Astrocyte of the spinal cord (primary cell): ENCODE measurements around the gene ZNF341.

Source experiments
- DNase-seq: peaks from one replicate; pipeline ENCODE4 v3.0.0; 2011; ENCODE audit warnings: low read depth, low spot score
- H3K4me3 ChIP-seq: 2 replicates; pipeline ENCODE4 v1.5.1; 2011; ENCODE audit warnings: low read depth, mild to moderate bottlenecking, low read length, moderate library complexity
- in situ Hi-C: cut with HindIII; loops from 2 replicates; pipeline ENCODE4 v1.10.0; 2017; ENCODE audit warnings: low sequenced_read_pairs
- TF ChIP-seq, protein P1 (sequence below): IDR thresholded peaks from 2 replicates; pipeline ENCODE4 v1.5.1; 2012; ENCODE audit warnings: low read depth, mild to moderate bottlenecking, low read length, inconsistent platforms

The ZNF341 gene

DNA sequence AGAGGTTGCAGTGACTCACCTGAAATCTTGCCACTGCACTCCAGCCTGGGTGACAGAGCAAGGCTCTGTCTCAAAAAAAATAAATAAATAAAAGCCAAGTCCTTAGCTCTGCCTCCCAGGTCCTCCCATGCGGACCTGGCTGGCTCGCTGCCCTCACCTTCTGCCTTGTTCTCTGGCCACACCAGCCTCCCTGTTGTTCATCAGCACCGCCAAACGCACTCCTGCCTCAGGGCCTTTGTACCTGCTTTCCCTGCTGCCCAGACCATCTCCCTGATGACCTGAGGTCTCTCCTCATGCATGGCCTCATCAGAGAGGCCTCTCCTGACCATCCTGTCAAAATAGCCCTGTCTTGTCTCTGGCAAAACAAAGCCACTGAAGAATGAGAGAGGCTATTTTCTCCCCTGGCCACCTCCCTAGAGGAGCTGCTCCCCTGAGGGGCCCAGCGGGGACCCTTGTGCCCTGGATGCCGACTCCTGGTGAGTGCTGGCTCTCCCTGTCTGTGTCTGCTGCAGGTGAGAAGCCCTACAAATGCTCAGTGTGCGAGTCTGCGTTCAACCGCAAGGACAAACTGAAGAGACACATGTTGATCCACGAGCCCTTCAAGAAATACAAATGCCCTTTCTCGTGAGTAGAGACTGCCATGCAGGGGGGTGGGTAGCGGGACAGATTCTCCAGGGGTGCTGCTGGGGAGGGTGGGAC is 56.7 kb downstream of the ZNF341 start:
- in situ Hi-C loops: no loop called here
- no peak for DNase-seq
- H3K4me3 ChIP-seq: no peak overlapping the region
- TF ChIP-seq, protein P1, sequence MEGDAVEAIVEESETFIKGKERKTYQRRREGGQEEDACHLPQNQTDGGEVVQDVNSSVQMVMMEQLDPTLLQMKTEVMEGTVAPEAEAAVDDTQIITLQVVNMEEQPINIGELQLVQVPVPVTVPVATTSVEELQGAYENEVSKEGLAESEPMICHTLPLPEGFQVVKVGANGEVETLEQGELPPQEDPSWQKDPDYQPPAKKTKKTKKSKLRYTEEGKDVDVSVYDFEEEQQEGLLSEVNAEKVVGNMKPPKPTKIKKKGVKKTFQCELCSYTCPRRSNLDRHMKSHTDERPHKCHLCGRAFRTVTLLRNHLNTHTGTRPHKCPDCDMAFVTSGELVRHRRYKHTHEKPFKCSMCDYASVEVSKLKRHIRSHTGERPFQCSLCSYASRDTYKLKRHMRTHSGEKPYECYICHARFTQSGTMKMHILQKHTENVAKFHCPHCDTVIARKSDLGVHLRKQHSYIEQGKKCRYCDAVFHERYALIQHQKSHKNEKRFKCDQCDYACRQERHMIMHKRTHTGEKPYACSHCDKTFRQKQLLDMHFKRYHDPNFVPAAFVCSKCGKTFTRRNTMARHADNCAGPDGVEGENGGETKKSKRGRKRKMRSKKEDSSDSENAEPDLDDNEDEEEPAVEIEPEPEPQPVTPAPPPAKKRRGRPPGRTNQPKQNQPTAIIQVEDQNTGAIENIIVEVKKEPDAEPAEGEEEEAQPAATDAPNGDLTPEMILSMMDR: no peak

DNA sequence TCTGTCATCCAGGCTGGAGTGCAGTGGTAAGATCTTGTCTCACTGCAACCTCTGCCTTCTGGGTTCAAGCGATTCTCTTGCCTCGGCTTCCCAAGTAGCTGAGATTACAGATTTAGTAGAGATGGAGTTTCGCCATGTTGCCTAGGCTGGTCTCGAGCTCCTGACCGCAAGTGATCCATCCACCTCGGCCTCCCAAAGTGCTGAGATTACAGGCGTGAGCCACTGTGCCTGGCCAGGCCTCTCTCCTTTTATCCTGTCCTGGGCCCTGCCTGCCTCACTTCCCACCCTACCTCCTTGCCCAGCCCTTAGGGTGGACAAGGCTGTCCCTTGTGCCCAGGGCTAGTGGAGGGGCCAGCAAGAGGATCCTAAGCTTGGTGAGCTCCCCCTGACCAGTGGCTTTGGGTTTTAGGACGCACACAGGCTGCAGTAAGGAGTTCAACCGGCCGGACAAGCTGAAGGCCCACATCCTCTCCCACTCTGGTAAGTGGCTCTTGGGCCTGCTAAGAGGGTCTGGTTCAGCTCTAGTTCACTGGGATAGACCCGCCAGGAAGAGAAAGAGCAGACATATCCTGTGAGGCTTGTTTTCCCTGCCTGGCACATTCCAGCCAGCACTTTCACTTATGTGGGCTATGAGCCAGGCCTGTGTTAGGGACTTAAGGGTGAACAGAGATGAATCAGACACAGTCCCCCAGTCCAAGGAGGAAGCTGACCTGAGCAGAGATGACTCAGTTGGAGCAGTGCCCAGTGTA is 57.5 kb downstream of the ZNF341 start:
- DNase-seq: peak; percentile 92
- TF ChIP-seq, protein P1: no peak
- in situ Hi-C loops: no loop called here
- H3K4me3 ChIP-seq: no peak overlapping the region

DNA sequence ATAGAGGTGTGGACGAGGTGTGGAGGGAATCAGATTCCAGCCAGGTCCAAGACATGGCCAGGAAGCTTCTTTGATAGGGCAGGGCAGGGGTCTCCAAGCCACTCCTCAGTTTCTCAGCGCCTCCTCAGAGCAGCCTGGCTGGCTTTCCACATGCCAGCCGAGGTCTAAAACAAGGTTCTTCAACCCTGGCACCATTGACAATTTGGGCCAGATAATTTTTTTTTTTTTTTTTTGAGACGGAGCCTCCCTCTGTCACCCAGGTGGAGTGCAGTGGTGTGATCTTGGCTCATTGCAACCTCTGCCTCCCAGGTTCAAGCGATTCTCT is 58.0 kb downstream of the ZNF341 start:
- no peak for DNase-seq
- TF ChIP-seq, protein P1: no peak
- in situ Hi-C loops: no loop called here
- H3K4me3 ChIP-seq: no peak overlapping the region

DNA sequence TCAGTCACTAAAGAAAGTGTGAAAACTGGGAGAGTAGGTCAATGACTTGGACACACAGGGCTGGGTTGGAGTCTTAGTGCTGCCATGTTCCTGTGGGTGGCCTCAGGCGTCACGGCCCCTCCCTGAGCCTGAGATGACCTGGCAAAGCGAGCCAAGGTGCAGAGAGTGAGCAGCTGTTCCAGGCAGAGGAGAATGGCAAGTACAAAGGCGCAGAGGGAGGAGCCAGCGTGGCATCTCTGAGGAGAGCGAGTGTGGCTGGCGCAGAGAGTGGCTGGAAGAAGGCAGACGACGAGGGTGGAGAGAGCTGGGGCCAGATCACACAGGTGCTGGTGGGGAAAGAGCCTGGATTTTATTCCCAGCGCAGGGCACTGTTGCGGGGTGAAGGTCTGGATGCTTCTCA is 58.8 kb downstream of the ZNF341 start:
- TF ChIP-seq, protein P1: no peak
- in situ Hi-C loops: no loop called here
- H3K4me3 ChIP-seq: no peak overlapping the region
- no peak for DNase-seq

DNA sequence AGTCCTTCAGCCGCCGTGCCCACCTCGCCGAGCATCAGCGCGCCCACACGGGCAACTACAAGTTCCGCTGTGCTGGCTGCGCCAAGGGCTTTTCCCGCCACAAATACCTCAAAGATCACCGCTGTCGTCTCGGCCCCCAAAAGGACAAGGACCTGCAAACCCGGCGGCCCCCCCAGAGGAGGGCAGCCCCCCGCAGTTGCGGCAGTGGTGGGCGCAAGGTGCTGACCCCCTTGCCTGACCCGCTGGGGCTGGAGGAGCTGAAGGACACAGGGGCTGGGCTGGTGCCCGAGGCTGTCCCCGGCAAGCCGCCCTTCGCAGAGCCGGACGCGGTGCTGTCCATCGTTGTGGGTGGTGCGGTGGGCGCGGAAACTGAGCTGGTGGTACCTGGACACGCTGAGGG is 59.2 kb downstream of the ZNF341 start:
- no peak for DNase-seq
- in situ Hi-C loops: no loop called here
- TF ChIP-seq, protein P1: no peak
- H3K4me3 ChIP-seq: no peak overlapping the region

GRCh38 chr20:33791540-33791939 is 59.7 kb downstream of the ZNF341 start:
- H3K4me3 ChIP-seq: no peak overlapping the region
- in situ Hi-C loops: no loop called here
- DNase-seq: no peak
- TF ChIP-seq, protein P1: no peak
